ENCODE data around the gene NCAPD2.

DNA sequence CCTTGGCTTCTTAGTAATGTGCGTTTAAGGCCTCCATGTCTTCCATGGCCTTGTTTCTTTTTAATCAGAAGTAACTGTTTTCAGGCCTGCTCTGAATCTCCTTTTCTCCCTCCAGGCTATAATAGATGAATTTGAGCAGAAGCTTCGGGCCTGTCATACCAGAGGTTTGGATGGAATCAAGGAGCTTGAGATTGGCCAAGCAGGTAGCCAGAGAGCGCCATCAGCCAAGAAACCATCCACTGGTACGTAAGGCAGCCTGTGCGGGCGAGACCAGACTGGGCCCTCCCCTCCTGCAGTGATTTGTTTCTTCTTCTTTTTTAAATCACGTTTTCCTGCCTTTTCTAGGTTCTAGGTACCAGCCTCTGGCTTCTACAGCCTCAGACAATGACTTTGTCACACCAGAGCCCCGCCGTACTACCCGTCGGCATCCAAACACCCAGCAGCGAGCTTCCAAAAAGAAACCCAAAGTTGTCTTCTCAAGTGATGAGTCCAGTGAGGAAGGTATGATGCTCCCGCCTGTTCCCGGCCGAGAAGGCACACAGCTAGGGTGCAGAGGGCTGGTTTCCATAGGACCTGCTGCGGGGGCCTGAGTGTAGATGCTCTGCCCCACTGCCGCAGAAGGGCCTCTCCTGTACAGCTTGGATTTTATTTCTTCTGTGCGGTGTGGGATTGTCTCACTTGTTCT is 36.8 kb downstream of the NCAPD2 start:
- TF ChIP-seq, protein P1, sequence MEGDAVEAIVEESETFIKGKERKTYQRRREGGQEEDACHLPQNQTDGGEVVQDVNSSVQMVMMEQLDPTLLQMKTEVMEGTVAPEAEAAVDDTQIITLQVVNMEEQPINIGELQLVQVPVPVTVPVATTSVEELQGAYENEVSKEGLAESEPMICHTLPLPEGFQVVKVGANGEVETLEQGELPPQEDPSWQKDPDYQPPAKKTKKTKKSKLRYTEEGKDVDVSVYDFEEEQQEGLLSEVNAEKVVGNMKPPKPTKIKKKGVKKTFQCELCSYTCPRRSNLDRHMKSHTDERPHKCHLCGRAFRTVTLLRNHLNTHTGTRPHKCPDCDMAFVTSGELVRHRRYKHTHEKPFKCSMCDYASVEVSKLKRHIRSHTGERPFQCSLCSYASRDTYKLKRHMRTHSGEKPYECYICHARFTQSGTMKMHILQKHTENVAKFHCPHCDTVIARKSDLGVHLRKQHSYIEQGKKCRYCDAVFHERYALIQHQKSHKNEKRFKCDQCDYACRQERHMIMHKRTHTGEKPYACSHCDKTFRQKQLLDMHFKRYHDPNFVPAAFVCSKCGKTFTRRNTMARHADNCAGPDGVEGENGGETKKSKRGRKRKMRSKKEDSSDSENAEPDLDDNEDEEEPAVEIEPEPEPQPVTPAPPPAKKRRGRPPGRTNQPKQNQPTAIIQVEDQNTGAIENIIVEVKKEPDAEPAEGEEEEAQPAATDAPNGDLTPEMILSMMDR (IDR thresholded peaks at IDR 0.05), result no peak
- no peak for TF ChIP-seq ZFX (IDR thresholded peaks at IDR 0.05; ENCODE audit: borderline replicate concordance)
